ENCODE results near the gene PHLPP2. TPM values are rescaled to one million over a fixed set of nuclear protein-coding genes. Genes with fewer than 3 reads are reported as not detected.
A peak's percentile ranks its signal among the peaks of the same experiment; 100 is the strongest.

The PHLPP2 gene
- total RNA-seq, 1 donor from 2014 or later: 13.0 TPM

GRCh38 chr16:71666264-71666663 is 58.2 kb downstream of the PHLPP2 start:
- Mint-ChIP-seq H3K27me3 (ENCODE audit: unreplicated experiment) (no peaks in the 10 kb centered on the region), H3K27ac (ENCODE audit: unreplicated experiment) (no peak overlapping the region), H3K4me1 (ENCODE audit: unreplicated experiment) (no peaks in the 10 kb centered on the region), H3K4me3 (ENCODE audit: unreplicated experiment) (no peak overlapping the region), H3K36me3 (ENCODE audit: unreplicated experiment) (peaks cover 53% of the 10 kb centered on the region), H3K9me3 (ENCODE audit: unreplicated experiment) (no peaks in the 10 kb centered on the region)
- TF ChIP-seq CTCF (IDR thresholded peaks at IDR 0.05): no peak
- DNase-seq (ENCODE audit: extremely low spot score, unreplicated experiment): no peak

GRCh38 chr16:71659471-71659870 is 65.0 kb downstream of the PHLPP2 start:
- H3K27me3 Mint-ChIP-seq (ENCODE audit: unreplicated experiment): no peaks in the 10 kb centered on the region
- H3K4me3 Mint-ChIP-seq (ENCODE audit: unreplicated experiment): no peak overlapping the region

GRCh38 chr16:71658771-71659170 is 65.7 kb downstream of the PHLPP2 start:
- no peak for TF ChIP-seq CTCF (IDR thresholded peaks at IDR 0.05)
- Mint-ChIP-seq H3K27ac (ENCODE audit: unreplicated experiment) (no peak overlapping the region), H3K4me1 (ENCODE audit: unreplicated experiment) (no peaks in the 10 kb centered on the region), H3K9me3 (ENCODE audit: unreplicated experiment) (no peaks in the 10 kb centered on the region), H3K27me3 (ENCODE audit: unreplicated experiment) (no peaks in the 10 kb centered on the region), H3K36me3 (ENCODE audit: unreplicated experiment) (peaks cover 44% of the 10 kb centered on the region), H3K4me3 (ENCODE audit: unreplicated experiment) (no peak overlapping the region)
- DNase-seq (ENCODE audit: extremely low spot score, unreplicated experiment): no peak

More at GRCh38 chr16:71659471-71659870, 65.0 kb downstream of the PHLPP2 start:
- TF ChIP-seq CTCF (IDR thresholded peaks at IDR 0.05): no peak
- H3K27ac Mint-ChIP-seq (ENCODE audit: unreplicated experiment): no peak overlapping the region
- no peaks in the 10 kb centered on the region for H3K4me1 Mint-ChIP-seq (ENCODE audit: unreplicated experiment)
- H3K9me3 Mint-ChIP-seq (ENCODE audit: unreplicated experiment): no peaks in the 10 kb centered on the region
- H3K36me3 Mint-ChIP-seq (ENCODE audit: unreplicated experiment): peaks cover 47% of the 10 kb centered on the region
- no peak for DNase-seq (ENCODE audit: extremely low spot score, unreplicated experiment)

GRCh38 chr16:71649704-71650103 is 74.8 kb downstream of the PHLPP2 start:
- H3K4me3 Mint-ChIP-seq (ENCODE audit: unreplicated experiment): no peak overlapping the region
- no peaks in the 10 kb centered on the region for H3K9me3 Mint-ChIP-seq (ENCODE audit: unreplicated experiment)
- no peak overlapping the region for H3K27ac Mint-ChIP-seq (ENCODE audit: unreplicated experiment)
- H3K4me1 Mint-ChIP-seq (ENCODE audit: unreplicated experiment): no peaks in the 10 kb centered on the region
- no peaks in the 10 kb centered on the region for H3K27me3 Mint-ChIP-seq (ENCODE audit: unreplicated experiment)
- no peak for DNase-seq (ENCODE audit: extremely low spot score, unreplicated experiment)
- TF ChIP-seq CTCF (IDR thresholded peaks at IDR 0.05): no peak
- H3K36me3 Mint-ChIP-seq (ENCODE audit: unreplicated experiment): peaks cover 41% of the 10 kb centered on the region

- no peaks in the 10 kb centered on the region for H3K27me3 Mint-ChIP-seq (ENCODE audit: unreplicated experiment)
- no peaks in the 10 kb centered on the region for H3K9me3 Mint-ChIP-seq (ENCODE audit: unreplicated experiment)
- no peak overlapping the region for H3K4me3 Mint-ChIP-seq (ENCODE audit: unreplicated experiment)
- H3K4me1 Mint-ChIP-seq (ENCODE audit: unreplicated experiment): no peaks in the 10 kb centered on the region
- no peak overlapping the region for H3K27ac Mint-ChIP-seq (ENCODE audit: unreplicated experiment)
- no peak for DNase-seq (ENCODE audit: extremely low spot score, unreplicated experiment)
- TF ChIP-seq CTCF (IDR thresholded peaks at IDR 0.05): peak; percentile 31
- peaks cover 40% of the 10 kb centered on the region for H3K36me3 Mint-ChIP-seq (ENCODE audit: unreplicated experiment)
Measured at GRCh38 chr16:71648921-71649320, 75.6 kb downstream of the PHLPP2 start.

All from osteocyte (in vitro differentiated cells).